Keratinocyte (primary cell): Measurements from ENCODE around the gene RGSL1. TPM values are rescaled to one million over a fixed set of nuclear protein-coding genes. Genes with fewer than 3 reads are reported as not detected.

Source experiments
- DNase-seq: peaks from one replicate; pipeline ENCODE4 v3.0.0-alpha.2; 2011; ENCODE audit warnings: low read depth, missing footprints, low spot score
- FAIRE-seq: peaks from 2 replicates; lab custom pipeline; 2011; peaks lifted over from hg19 to GRCh38; lab: Jason Lieb, UNC
- H2AFZ ChIP-seq: 2 replicates; pipeline ENCODE4 v1.6.0; 2012; ENCODE audit warnings: low read length, control low read depth, inconsistent platforms; ENCODE audit not compliant: control insufficient read depth
- H3K27ac ChIP-seq: 2 replicates; pipeline ENCODE4 v1.5.1; 2011; ENCODE audit warnings: low read length; ENCODE audit not compliant: control insufficient read depth, insufficient read depth
- H3K27me3 ChIP-seq: 3 replicates; pipeline ENCODE4 v1.6.0; 2011; ENCODE audit warnings: low read length; ENCODE audit not compliant: control insufficient read depth, insufficient read depth; ENCODE audit errors: extremely low read depth
- H3K36me3 ChIP-seq, 2 experiments: 2 replicates in 1 of 2; 3 replicates in 1 of 2; pipeline ENCODE4 v1.5.1; 2011; ENCODE audit warnings: low read length in 2 of 2, mild to moderate bottlenecking in 1 of 2; ENCODE audit not compliant: control insufficient read depth in 2 of 2, insufficient read depth in 2 of 2; ENCODE audit errors: extremely low read depth in 1 of 2
- H3K4me1 ChIP-seq: 3 replicates; pipeline ENCODE4 v1.5.1; 2011; ENCODE audit warnings: low read length; ENCODE audit not compliant: control insufficient read depth, insufficient read depth; ENCODE audit errors: extremely low read depth
- H3K4me2 ChIP-seq: 3 replicates; pipeline ENCODE4 v1.6.0; 2011; ENCODE audit warnings: low read depth, low read length; ENCODE audit not compliant: control insufficient read depth, insufficient read depth; ENCODE audit errors: extremely low read depth
- H3K4me3 ChIP-seq, 3 experiments: fragments of 200-600 bp in 1 of 3; sonication (generic) in 1 of 3; 2 replicates in 2 of 3; 3 replicates in 1 of 3; pipeline ENCODE4 v1.5.1; 2011 to 2016; ENCODE audit warnings: low read length in 3 of 3, mild to moderate bottlenecking in 3 of 3, control low read depth in 2 of 3, inconsistent platforms in 1 of 3, low read depth in 1 of 3, mixed read lengths in 1 of 3, mixed run types in 1 of 3, moderate library complexity in 1 of 3; ENCODE audit not compliant: control insufficient read depth in 2 of 3, insufficient read depth in 2 of 3; ENCODE audit errors: extremely low read depth in 1 of 3
- H3K79me2 ChIP-seq: 2 replicates; pipeline ENCODE4 v1.6.0; 2012; ENCODE audit warnings: low read length; ENCODE audit not compliant: control insufficient read depth, insufficient read depth
- H3K9ac ChIP-seq: 3 replicates; pipeline ENCODE4 v1.6.0; 2011; ENCODE audit warnings: low read length; ENCODE audit not compliant: control insufficient read depth, insufficient read depth; ENCODE audit errors: extremely low read depth
- H3K9me1 ChIP-seq: 3 replicates; pipeline ENCODE4 v1.6.0; 2011; ENCODE audit warnings: low read length; ENCODE audit not compliant: control insufficient read depth, insufficient read depth; ENCODE audit errors: extremely low read depth
- H3K9me3 ChIP-seq: 2 replicates; pipeline ENCODE4 v1.5.1; 2012; ENCODE audit warnings: low read depth, low read length; ENCODE audit not compliant: control insufficient read depth
- H4K20me1 ChIP-seq: 3 replicates; pipeline ENCODE4 v1.6.0; 2011; ENCODE audit warnings: low read length; ENCODE audit not compliant: control insufficient read depth, insufficient read depth; ENCODE audit errors: extremely low read depth
- EZH2 ChIP-seq: IDR thresholded peaks from one replicate; pipeline ENCODE4 v1.6.1; 2012; ENCODE audit warnings: inconsistent platforms, mild to moderate bottlenecking, low read length, moderate library complexity
- dilution Hi-C: fragments of 300-500 bp; cut with MboI; formaldehyde crosslinking; loops from one replicate; pipeline ENCODE4 v1.7.0; 2020; ENCODE audit warnings: low sequenced_read_pairs; ENCODE audit not compliant: extremely low pct_ligation_motif_present
- polyA plus RNA-seq, 5 experiments: library from polyadenylated mRNA; depleted of rRNA in 3 of 5; stranded (reverse) in 3 of 5; stranded (forward) in 1 of 5; unstranded in 1 of 5; fragments of >200 nt; gene quantifications; 1 replicate in 1 of 5; 2 replicates in 3 of 5; 3 replicates in 1 of 5; pipeline versions ENCODE4 v1.2.1 to v1.2.3, GENCODE V29; 2011 to 2012; ENCODE audit warnings: missing spikeins in 2 of 5, low read depth in 1 of 5, low replicate concordance in 1 of 5
- TF ChIP-seq, protein P1 (sequence below), 3 experiments: IDR thresholded peaks in 1 of 3; conservative IDR thresholded peaks in 1 of 3; optimal IDR thresholded peaks in 1 of 3; 2 replicates in 2 of 3; 3 replicates in 1 of 3; pipeline versions ENCODE3 to v1.5.1; 2011; ENCODE audit warnings: low read length in 3 of 3, mild to moderate bottlenecking in 3 of 3, moderate library complexity in 2 of 3, control low read depth in 1 of 3, inconsistent platforms in 1 of 3; ENCODE audit not compliant: insufficient read depth in 2 of 3; ENCODE audit errors: extremely low read depth in 1 of 3

The RGSL1 gene
- polyA plus RNA-seq, 1 donor (not counting 4 experiments of a cell fraction or from before 2014, with no cell fraction given): not detected

DNA sequence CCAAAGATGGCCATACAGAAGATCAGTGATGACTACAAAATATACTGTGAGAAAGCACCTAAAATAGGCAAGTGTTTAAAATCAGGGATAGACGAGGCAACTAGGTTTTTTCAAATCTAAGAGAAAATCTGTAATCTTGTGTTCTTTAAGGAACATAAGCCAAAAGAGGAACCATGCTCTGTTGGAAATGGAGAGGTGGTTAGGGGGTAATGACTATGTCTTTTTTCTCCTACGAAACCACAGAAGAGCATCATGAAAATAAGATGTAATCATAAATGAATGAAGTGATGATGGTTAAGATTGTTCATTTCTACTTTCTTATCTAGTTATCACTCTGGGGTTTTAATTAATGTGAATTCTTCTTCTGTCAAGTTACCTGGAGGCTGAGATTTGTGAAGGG lies 43.1 kb downstream of the RGSL1 start:
- H3K4me2 ChIP-seq: no peak overlapping the region
- no peaks in the 10 kb centered on the region for H3K4me1 ChIP-seq
- no peak overlapping the region for H3K9ac ChIP-seq
- H3K79me2 ChIP-seq: no peaks in the 10 kb centered on the region
- dilution Hi-C loops: no loop called here
- no peaks in the 10 kb centered on the region for H3K9me1 ChIP-seq
- no peaks in the 10 kb centered on the region for H4K20me1 ChIP-seq
- no peak overlapping the region for H2AFZ ChIP-seq
- no peak for FAIRE-seq
- H3K9me3 ChIP-seq: no peaks in the 10 kb centered on the region
- H3K36me3 ChIP-seq: no peaks in the 10 kb centered on the region
- no peak for DNase-seq
- TF ChIP-seq EZH2: no peak
- TF ChIP-seq, protein P1, sequence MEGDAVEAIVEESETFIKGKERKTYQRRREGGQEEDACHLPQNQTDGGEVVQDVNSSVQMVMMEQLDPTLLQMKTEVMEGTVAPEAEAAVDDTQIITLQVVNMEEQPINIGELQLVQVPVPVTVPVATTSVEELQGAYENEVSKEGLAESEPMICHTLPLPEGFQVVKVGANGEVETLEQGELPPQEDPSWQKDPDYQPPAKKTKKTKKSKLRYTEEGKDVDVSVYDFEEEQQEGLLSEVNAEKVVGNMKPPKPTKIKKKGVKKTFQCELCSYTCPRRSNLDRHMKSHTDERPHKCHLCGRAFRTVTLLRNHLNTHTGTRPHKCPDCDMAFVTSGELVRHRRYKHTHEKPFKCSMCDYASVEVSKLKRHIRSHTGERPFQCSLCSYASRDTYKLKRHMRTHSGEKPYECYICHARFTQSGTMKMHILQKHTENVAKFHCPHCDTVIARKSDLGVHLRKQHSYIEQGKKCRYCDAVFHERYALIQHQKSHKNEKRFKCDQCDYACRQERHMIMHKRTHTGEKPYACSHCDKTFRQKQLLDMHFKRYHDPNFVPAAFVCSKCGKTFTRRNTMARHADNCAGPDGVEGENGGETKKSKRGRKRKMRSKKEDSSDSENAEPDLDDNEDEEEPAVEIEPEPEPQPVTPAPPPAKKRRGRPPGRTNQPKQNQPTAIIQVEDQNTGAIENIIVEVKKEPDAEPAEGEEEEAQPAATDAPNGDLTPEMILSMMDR (optimal IDR thresholded peaks at IDR 0.05 in 1 of 3, IDR thresholded peaks at IDR 0.05 in 1 of 3, conservative IDR thresholded peaks at IDR 0.05 in 1 of 3; ENCODE audit: extremely low read depth in 1 of 3, insufficient read depth in 2 of 3, low read length in 3 of 3): no peak
- no peaks in the 10 kb centered on the region for H3K27me3 ChIP-seq
- H3K4me3 ChIP-seq: no peak overlapping the region
- no peak overlapping the region for H3K27ac ChIP-seq

DNA sequence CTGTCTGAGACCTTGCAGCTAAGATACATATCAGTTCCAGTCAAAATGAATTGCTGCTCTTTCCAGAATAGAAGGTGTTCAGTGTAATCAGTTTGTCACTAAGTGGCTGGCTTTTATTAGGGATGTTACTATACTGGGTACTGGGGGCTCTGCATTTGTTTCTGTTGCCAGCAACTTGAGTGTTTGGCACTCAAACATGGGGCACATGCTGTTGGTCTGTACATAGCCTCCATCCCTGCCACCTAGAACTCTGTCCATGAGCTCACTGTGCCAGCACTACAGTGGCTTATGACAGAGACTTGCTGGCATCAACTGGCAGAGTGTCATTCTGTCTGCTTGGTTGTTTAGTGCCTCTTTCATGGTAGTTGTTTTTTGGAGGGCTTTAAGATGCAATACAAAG lies 45.1 kb downstream of the RGSL1 start:
- dilution Hi-C loops: no loop called here
- no peak overlapping the region for H3K9ac ChIP-seq
- no peak overlapping the region for H3K27ac ChIP-seq
- no peak for TF ChIP-seq EZH2
- TF ChIP-seq, protein P1 (optimal IDR thresholded peaks at IDR 0.05 in 1 of 3, IDR thresholded peaks at IDR 0.05 in 1 of 3, conservative IDR thresholded peaks at IDR 0.05 in 1 of 3; ENCODE audit: extremely low read depth in 1 of 3, insufficient read depth in 2 of 3, low read length in 3 of 3): no peak
- H3K27me3 ChIP-seq: no peaks in the 10 kb centered on the region
- no peaks in the 10 kb centered on the region for H3K9me3 ChIP-seq
- H3K79me2 ChIP-seq: no peaks in the 10 kb centered on the region
- H3K9me1 ChIP-seq: no peaks in the 10 kb centered on the region
- no peak overlapping the region for H3K4me3 ChIP-seq
- no peak overlapping the region for H2AFZ ChIP-seq
- H3K4me1 ChIP-seq: no peaks in the 10 kb centered on the region
- H3K36me3 ChIP-seq: no peaks in the 10 kb centered on the region
- FAIRE-seq (no peak), DNase-seq (no peak)
- no peaks in the 10 kb centered on the region for H4K20me1 ChIP-seq
- H3K4me2 ChIP-seq: no peak overlapping the region
